ENCODE data around the gene LMBRD2. TPM values are rescaled to one million over a fixed set of nuclear protein-coding genes. Genes with fewer than 3 reads are reported as not detected.

The LMBRD2 gene
- total RNA-seq, 2 donors from 2014 or later: 5.5 to 7.4 TPM

DNA sequence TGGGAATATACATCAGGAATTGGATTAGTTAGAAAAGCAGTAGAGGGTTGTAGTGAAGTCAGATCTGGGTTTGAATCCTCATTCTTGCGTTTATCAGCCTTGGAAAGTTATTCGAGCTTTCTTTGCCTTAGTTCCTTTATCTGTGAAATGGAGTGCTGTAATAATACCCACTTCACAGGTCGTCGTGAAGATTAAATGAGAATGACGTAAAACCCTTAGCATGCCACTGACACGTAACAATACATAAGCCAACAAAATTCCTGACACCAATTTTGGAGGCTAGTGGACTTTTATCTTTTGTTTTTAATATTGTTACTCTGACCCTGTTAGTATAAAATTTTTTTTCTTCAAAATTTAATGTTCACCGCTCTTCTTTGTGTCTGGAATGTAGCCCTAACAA, 3.6 kb upstream of the LMBRD2 start:
- 84% methylated on average over 7 of the region's 7 CpGs; no CpG with 5 or more reads in 1 of the 2 experiments for WGBS, 2 experiments (ENCODE audit: insufficient coverage in 1 of 2, insufficient read length in 1 of 2)
- Histone ChIP-seq H3K36me3 (ENCODE audit: control insufficient read depth, insufficient read depth, low read length) (peaks cover 68% of the 10 kb centered on the region), H3K27ac (ENCODE audit: low read depth, low read length) (no peak overlapping the region), H3K4me3 (ENCODE audit: low read length) (peak overlapping the region; percentile 93), H3K9ac (ENCODE audit: extremely low read depth, low read length, poor library complexity, severe bottlenecking) (peak overlapping the region; percentile 55), H3K9me3 (ENCODE audit: control insufficient read depth, low read length) (peaks cover 12% of the 10 kb centered on the region), H3K27me3 (ENCODE audit: control insufficient read depth, insufficient read depth, low read length, poor library complexity, severe bottlenecking) (no peaks in the 10 kb centered on the region), H3K4me1 (ENCODE audit: control insufficient read depth, insufficient read depth, low read length) (peaks cover 20% of the 10 kb centered on the region)
- Mint-ChIP-seq H3K27ac (no peak overlapping the region), H3K27me3 (ENCODE audit: insufficient read depth) (peaks cover 29% of the 10 kb centered on the region), H3K4me1 (peaks cover 58% of the 10 kb centered on the region), H3K4me3 (no peak overlapping the region), H3K9me3 (no peaks in the 10 kb centered on the region), H3K36me3 (ENCODE audit: low read depth) (peaks cover 55% of the 10 kb centered on the region)
- TF ChIP-seq, protein P1, sequence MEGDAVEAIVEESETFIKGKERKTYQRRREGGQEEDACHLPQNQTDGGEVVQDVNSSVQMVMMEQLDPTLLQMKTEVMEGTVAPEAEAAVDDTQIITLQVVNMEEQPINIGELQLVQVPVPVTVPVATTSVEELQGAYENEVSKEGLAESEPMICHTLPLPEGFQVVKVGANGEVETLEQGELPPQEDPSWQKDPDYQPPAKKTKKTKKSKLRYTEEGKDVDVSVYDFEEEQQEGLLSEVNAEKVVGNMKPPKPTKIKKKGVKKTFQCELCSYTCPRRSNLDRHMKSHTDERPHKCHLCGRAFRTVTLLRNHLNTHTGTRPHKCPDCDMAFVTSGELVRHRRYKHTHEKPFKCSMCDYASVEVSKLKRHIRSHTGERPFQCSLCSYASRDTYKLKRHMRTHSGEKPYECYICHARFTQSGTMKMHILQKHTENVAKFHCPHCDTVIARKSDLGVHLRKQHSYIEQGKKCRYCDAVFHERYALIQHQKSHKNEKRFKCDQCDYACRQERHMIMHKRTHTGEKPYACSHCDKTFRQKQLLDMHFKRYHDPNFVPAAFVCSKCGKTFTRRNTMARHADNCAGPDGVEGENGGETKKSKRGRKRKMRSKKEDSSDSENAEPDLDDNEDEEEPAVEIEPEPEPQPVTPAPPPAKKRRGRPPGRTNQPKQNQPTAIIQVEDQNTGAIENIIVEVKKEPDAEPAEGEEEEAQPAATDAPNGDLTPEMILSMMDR (conservative IDR thresholded peaks at IDR 0.05): no peak
- no peak for DNase-seq

DNA sequence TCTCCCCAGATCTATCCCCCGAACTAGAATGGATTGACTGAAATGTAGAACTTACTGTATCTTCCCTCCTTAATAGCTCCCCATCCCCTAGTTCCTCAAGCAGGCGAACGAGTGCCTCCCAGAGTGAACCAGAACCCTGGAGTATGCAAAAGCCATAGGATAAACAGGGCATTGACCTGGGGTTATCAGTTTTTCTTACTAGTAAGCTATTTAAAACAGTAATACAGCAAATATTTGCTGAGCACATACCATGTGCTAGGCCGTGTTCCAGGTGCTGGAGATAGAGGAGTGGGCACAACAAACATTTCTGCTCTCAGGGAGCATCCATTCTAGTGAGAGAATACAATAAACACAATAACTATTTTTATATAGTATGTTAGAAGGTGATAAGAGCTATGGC, 2.0 kb upstream of the LMBRD2 start:
- Mint-ChIP-seq H3K4me3 (peak overlapping the region; percentile 80), H3K9me3 (no peaks in the 10 kb centered on the region), H3K4me1 (peaks cover 58% of the 10 kb centered on the region), H3K27ac (no peak overlapping the region), H3K27me3 (ENCODE audit: insufficient read depth) (peaks cover 29% of the 10 kb centered on the region), H3K36me3 (ENCODE audit: low read depth) (peaks cover 44% of the 10 kb centered on the region)
- H3K27ac ChIP-seq (ENCODE audit: low read depth, low read length): no peak overlapping the region
- H3K4me1 ChIP-seq (ENCODE audit: control insufficient read depth, insufficient read depth, low read length): peaks cover 20% of the 10 kb centered on the region
- peaks cover 12% of the 10 kb centered on the region for H3K9me3 ChIP-seq (ENCODE audit: control insufficient read depth, low read length)
- no peak for DNase-seq
- H3K9ac ChIP-seq (ENCODE audit: extremely low read depth, low read length, poor library complexity, severe bottlenecking): peak overlapping the region; percentile 65
- WGBS, 2 experiments (ENCODE audit: insufficient coverage in 1 of 2, insufficient read length in 1 of 2): 84% methylated on average over 4 of the region's 4 CpGs; no CpG with 5 or more reads in 1 of the 2 experiments
- peak overlapping the region; percentile 93 for H3K4me3 ChIP-seq (ENCODE audit: low read length)
- peaks cover 52% of the 10 kb centered on the region for H3K36me3 ChIP-seq (ENCODE audit: control insufficient read depth, insufficient read depth, low read length)
- TF ChIP-seq, protein P1 (conservative IDR thresholded peaks at IDR 0.05): no peak
- no peaks in the 10 kb centered on the region for H3K27me3 ChIP-seq (ENCODE audit: control insufficient read depth, insufficient read depth, low read length, poor library complexity, severe bottlenecking)

GRCh38 chr5:36153298-36153677, 1.6 kb upstream of the LMBRD2 start:
- Mint-ChIP-seq H3K27ac (no peak overlapping the region), H3K4me1 (peaks cover 54% of the 10 kb centered on the region), H3K27me3 (ENCODE audit: insufficient read depth) (peaks cover 29% of the 10 kb centered on the region), H3K36me3 (ENCODE audit: low read depth) (peaks cover 40% of the 10 kb centered on the region), H3K4me3 (peak overlapping the region; percentile 80), H3K9me3 (no peaks in the 10 kb centered on the region)
- Histone ChIP-seq H3K4me3 (ENCODE audit: low read length) (peak overlapping the region; percentile 93), H3K4me1 (ENCODE audit: control insufficient read depth, insufficient read depth, low read length) (peaks cover 20% of the 10 kb centered on the region), H3K27me3 (ENCODE audit: control insufficient read depth, insufficient read depth, low read length, poor library complexity, severe bottlenecking) (no peaks in the 10 kb centered on the region), H3K9me3 (ENCODE audit: control insufficient read depth, low read length) (peaks cover 12% of the 10 kb centered on the region), H3K9ac (ENCODE audit: extremely low read depth, low read length, poor library complexity, severe bottlenecking) (peak overlapping the region; percentile 65), H3K27ac (ENCODE audit: low read depth, low read length) (no peak overlapping the region), H3K36me3 (ENCODE audit: control insufficient read depth, insufficient read depth, low read length) (peaks cover 48% of the 10 kb centered on the region)
- TF ChIP-seq, protein P1 (conservative IDR thresholded peaks at IDR 0.05): no peak
- WGBS, 2 experiments (ENCODE audit: insufficient coverage in 1 of 2, insufficient read length in 1 of 2): 77 to 82% methylated on average over 6 to 7 of the region's 7 CpGs
- DNase-seq: no peak

Measured in endodermal cell (in vitro differentiated cells).